BE2C (cell line): ENCODE data around the gene ATG7.
"Not testable (repeated sequence)": the region's sequence is repeated elsewhere in the genome, so short reads cannot be mapped to it uniquely, and the experiment has no call there.

Source experiments
- DNase-seq: peaks from one replicate; pipeline ENCODE4 v3.0.0-alpha.2; 2020
- H3K27me3 ChIP-seq: fragments of 250-450 bp; sonication (Bioruptor Pico); 2 replicates; pipeline ENCODE4 v1.5.1; 2020; ENCODE audit warnings: mild to moderate bottlenecking
- H3K36me3 ChIP-seq: fragments of 250-450 bp; sonication (Bioruptor Pico); 2 replicates; pipeline ENCODE4 v1.5.1; 2020; ENCODE audit warnings: mild to moderate bottlenecking
- H3K4me1 ChIP-seq: fragments of 250-450 bp; sonication (Bioruptor Pico); 2 replicates; pipeline ENCODE4 v1.5.1; 2020
- H3K4me3 ChIP-seq: 2 replicates; pipeline ENCODE4 v1.5.1; 2011; ENCODE audit warnings: low read depth, low read length
- H3K9me3 ChIP-seq: fragments of 250-450 bp; sonication (Bioruptor Pico); 2 replicates; pipeline ENCODE4 v1.5.1; 2020
- TF ChIP-seq, protein P1 (sequence below): IDR thresholded peaks from 2 replicates; pipeline ENCODE4 v1.5.1; 2012; ENCODE audit warnings: mild to moderate bottlenecking, low read depth, low read length

ATG7 gene

DNA sequence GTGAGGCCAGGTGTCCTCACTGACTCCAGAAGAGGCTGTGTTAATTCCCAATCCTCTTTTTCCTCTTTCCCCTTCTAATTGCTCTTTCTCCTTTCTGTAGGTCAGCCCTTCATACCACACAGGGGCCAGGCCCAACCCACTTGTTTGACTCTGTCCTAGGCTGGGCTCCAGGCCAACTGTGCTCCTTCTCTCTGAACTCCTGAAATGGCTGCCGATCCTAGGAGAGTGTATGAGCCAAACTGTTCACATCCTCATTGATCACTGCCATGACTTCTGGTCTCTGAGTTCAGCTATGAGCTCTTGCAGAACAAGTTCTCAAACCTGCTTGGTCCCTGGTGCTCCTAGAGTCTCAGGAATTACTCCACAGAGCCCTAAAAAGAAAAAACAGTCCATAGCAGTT, 226.4 kb downstream of the ATG7 start:
- no peak for DNase-seq
- H3K36me3 ChIP-seq, result no peaks in the 10 kb centered on the region

DNA sequence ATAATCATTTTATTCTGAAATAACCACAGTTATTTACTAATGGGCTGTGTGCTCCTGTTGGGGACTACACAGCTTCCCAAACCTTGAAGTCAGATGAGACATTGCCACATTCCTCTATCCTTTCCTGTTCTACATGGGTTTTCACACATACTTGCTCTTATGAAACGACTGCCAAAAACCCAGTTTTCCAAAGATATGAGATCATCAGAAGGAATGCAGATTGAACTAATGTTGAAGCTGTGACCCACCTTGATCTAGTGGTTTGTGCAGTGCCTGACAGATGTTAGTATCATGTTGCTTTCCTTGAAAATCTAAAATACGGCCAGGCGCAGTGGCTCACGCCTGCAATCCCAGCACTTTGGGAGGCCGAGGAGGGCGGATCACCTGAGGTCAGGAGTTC, 226.9 kb downstream of the ATG7 start:
- Histone ChIP-seq H3K27me3 (no peaks in the 10 kb centered on the region), H3K4me3 (no peak overlapping the region), H3K9me3 (no peaks in the 10 kb centered on the region), H3K36me3 (no peaks in the 10 kb centered on the region), H3K4me1 (no peaks in the 10 kb centered on the region)
- no peak for DNase-seq
- TF ChIP-seq, protein P1, sequence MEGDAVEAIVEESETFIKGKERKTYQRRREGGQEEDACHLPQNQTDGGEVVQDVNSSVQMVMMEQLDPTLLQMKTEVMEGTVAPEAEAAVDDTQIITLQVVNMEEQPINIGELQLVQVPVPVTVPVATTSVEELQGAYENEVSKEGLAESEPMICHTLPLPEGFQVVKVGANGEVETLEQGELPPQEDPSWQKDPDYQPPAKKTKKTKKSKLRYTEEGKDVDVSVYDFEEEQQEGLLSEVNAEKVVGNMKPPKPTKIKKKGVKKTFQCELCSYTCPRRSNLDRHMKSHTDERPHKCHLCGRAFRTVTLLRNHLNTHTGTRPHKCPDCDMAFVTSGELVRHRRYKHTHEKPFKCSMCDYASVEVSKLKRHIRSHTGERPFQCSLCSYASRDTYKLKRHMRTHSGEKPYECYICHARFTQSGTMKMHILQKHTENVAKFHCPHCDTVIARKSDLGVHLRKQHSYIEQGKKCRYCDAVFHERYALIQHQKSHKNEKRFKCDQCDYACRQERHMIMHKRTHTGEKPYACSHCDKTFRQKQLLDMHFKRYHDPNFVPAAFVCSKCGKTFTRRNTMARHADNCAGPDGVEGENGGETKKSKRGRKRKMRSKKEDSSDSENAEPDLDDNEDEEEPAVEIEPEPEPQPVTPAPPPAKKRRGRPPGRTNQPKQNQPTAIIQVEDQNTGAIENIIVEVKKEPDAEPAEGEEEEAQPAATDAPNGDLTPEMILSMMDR, result no peak

More for the DNA sequence above, 226.4 kb downstream of the ATG7 start:
- H3K4me1 ChIP-seq, result no peaks in the 10 kb centered on the region
- no peaks in the 10 kb centered on the region for H3K9me3 ChIP-seq
- TF ChIP-seq, protein P1, result no peak
- H3K4me3 ChIP-seq, result no peak overlapping the region
- no peaks in the 10 kb centered on the region for H3K27me3 ChIP-seq

DNA sequence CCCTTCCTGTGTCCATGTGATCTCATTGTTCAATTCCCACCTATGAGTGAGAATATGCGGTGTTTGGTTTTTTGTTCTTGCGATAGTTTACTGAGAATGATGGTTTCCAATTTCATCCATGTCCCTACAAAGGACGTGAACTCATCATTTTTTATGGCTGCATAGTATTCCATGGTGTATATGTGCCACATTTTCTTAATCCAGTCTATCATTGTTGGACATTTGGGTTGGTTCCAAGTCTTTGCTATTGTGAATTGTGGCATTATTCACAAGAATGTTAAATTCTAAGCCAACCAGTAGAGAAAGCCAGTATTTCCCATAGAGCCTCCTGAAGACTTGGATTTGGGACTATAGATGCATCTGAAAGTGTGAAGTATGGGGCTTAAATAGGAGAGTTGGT, 230.2 kb downstream of the ATG7 start:
- not testable (repeated sequence) for H3K4me3 ChIP-seq, H3K4me1 ChIP-seq, H3K27me3 ChIP-seq, DNase-seq, H3K9me3 ChIP-seq, H3K36me3 ChIP-seq

DNA sequence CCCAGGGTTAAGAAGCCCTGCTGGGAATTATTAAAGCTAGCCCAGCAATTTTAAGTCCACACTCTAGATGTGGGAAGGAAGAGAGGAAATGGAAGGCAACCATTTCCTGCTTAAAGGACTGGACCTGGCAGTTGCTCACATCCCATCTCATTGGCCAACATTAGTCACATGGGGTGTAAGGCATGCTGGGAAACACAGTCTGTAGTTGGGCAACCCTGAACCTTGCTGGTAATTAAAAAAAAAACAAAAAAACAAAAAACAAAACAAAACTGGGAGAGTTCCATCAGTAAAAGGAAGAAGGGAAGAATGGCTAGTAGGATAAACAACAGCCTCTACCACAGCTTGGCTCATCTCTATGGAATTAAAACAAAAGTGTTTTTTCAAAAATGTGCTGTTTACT, 235.5 kb downstream of the ATG7 start:
- no peaks in the 10 kb centered on the region for H3K36me3 ChIP-seq

DNA sequence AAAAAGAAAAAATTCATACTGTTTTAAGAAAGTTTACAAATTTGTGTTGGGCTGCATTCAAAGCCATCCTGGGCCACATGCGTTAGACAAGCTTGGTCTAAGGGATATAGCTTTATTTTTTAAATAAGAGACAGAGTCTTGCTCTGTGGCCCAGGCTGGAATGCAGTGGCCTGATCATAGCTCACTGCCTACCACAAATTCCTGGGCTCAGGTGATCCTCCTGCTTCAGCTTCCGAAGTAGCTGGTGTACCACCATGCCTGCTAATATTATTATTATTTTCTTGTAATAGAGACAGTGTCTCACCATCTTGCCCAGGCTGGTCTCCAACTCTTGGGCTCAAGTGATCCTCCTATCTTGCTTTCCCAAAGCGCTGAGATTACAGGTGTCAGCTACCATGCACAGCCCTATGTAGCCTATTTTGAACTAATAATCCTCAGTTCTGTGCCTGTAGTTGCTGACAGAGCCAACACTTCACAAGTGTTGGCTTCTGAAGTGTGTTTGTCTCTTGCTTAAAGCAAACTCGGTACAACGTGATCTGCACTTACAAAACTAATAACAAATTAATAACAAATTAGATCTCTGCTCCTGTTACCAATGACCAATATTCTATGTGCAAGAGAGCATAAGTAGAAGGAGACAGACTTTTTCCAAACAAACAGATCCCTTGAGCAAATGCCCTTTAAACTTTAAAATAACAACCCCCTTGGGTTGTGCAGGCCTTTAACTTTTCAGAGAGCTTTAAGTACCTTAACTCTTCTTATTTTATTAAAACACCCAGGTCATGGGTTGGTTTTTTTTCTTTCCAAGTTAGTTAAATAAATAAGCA, 236.4 kb downstream of the ATG7 start:
- no peak for DNase-seq
- Histone ChIP-seq H3K4me3 (no peak overlapping the region), H3K27me3 (no peaks in the 10 kb centered on the region), H3K4me1 (peaks cover 4% of the 10 kb centered on the region; the same call in 1 of the 2 replicates), H3K9me3 (no peaks in the 10 kb centered on the region), H3K36me3 (no peaks in the 10 kb centered on the region)
- TF ChIP-seq, protein P1, result no peak

More for the DNA sequence above, 235.5 kb downstream of the ATG7 start:
- H3K4me3 ChIP-seq, result no peak overlapping the region
- no peaks in the 10 kb centered on the region for H3K9me3 ChIP-seq
- H3K27me3 ChIP-seq, result no peaks in the 10 kb centered on the region
- H3K4me1 ChIP-seq, result peaks cover 4% of the 10 kb centered on the region; the same call in 1 of the 2 replicates
- no peak for DNase-seq
- TF ChIP-seq, protein P1, result no peak

DNA sequence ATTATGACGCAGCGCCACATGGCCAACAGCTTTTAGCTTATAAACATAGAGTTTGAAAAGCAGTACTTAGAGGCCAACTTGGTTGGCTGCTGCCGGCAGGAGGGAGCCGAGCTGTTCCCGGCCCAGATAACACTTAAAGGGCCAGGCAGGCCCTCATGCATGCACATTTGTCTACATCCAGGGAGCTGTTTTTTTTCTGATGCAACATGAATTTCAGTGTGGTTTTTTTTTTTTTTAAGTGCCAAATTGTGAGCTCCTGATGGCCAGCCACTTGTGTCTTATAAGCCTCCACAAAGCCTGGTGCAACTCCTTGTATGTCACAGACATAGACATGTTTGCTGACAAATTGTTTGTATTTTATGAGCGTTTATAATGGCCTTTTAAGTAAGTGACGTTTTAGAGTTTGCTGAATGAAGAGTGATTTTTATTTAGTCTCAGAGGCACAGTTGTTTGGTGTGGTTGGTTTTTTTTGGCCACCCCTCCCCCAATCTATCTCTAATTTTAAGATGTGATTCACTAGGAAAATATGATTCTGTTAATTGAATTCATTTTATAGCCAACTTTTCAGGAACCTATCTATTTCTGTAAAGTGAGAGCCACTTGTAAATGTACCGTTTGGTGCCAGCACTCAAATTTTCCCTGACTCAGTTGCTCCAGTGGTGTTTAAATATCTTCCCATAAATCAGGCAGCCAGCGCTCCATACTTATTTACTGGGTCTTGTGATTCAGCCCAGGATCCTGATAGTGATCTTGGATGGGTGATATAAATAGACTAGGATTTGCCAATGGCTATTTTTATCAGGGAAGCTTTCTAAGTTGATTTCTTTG, 237.2 kb downstream of the ATG7 start:
- TF ChIP-seq, protein P1, result 0 out of 2 replicates have a peak, but pooled peaks have one; percentile 9
- Histone ChIP-seq H3K4me1 (peaks cover 4% of the 10 kb centered on the region; the same call in 1 of the 2 replicates), H3K36me3 (no peaks in the 10 kb centered on the region), H3K9me3 (no peaks in the 10 kb centered on the region), H3K27me3 (no peaks in the 10 kb centered on the region), H3K4me3 (no peak overlapping the region)
- peak; percentile 60 for DNase-seq
